Amygdala (tissue), 56 donors: ENCODE results near the gene HCCS.

ENCODE experiments used
- DNase-seq, 56 donors: peaks; one replicate each; lab custom pipeline; 2025; lab: John Stamatoyannopoulos, UW

Gene HCCS

DNA sequence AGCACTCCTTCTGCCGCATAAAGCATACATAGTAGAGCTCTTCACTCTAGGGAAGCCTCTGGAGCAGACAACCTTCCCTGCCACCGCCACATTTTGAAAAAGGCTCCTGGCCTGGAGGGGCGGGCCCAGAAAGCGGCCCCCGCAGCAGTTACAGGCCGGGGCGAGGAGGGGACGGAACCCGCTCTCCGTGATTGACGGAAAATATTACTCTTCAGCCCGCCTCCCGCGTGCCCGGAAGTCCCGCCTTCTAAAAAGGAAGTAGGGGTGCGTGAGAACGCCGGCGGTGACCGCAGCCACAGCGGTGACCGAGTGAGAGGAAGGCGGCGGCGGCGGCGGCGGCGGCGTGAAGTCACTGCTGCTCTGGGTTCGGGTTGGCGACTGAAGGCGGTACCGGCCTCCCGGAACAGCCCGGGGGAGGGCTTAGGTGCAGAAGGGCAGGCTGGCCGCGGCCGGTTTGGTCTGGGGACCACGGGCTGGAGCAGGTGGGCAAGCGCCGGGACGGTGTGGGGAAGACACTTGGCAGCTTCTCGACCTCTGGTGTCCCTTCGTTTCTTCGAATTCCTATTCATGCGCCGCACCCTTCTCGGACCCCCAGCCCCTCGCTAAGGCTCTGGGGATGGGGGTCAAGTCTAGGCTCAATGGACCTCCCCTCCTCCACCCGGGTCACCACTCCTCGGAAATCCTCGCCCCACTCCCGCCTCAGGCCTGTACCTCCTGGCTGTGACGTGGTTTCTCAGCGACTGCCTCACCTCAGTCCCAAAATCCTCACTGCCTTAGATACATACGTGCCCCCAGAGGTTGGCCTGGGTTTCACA, at the start of gene HCCS:
TSS of gene HCCS (plus strand) at position 296 of the 815 bp plus-strand sequence. CDS start 729 bp downstream, outside the sequence.
- peak in 55 of 56 donors; percentile 9 to 86 (median 60) for DNase-seq

DNA sequence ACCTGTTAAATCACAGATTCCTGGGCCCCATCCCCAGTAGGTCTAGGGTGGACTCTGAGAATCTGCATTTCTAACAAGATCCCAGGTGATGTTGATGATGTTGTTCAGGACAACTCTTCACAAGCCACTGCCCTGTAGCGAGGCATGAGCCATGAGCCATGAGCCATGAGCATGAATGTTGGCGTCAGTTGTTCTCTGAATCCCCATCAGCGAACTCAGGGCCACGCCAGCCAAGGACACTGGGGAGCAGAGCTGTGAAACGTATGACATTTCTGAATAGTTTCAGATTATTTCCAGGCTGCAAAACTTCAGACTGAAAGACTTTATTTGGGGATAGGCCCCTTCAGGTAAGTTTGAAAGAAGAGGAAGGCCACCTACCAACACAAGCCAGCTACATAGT, 46.9 kb upstream of the HCCS start:
- DNase-seq, result peak in 2 of 56 donors; percentile 0

DNA sequence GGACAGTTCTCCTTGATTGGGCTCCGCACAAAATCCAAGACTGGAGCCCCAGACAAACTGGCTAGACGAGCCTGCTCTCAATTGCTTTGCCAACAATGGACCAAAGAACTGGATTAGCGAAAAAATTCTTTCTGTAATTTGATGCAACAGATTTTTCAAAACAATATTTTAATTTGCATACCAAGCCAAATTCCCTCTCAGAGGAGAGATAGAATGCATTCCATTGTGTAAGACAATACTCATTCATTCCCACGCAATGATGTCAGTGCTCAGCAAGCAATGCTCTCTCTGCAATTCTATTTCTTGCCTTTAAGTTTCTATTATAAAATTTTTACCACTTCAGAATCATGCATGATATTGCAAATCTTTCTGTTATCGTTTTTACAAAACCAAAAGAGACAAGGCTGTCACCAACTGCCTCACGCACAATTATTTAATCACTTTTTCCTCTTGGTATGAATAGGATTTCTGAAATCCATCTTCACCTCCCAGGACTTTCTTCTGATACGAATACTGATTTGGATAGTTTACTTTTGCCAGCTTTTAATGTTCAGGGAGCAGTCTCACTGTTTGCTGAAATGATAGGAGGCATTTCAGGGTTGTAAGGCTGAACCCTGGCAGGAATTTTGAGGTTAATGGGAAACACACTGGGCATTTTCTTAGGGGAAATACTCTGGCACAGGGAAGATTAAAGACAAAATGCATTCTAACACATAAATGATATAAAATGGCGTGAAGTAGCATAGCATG, 46.1 kb upstream of the HCCS start:
- no peak for DNase-seq

DNA sequence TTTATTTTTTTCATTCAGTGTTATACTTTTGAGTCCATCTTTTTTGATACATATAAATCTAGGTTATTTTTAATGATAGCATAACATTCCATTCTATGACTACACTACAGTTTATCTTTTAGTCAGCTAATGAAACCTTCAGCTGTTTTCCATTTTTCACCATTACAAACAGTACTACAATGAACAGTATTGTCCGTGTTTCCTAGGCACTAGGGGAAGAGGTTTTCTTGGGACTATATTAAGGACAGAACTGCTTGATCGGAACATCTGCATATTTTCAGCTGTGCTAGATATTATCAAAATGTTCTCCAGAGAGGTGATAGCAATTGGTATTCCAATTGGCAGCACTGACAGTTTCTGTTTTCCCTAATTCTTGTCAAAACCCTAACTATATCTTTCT, 44.3 kb upstream of the HCCS start:
- no peak for DNase-seq

DNA sequence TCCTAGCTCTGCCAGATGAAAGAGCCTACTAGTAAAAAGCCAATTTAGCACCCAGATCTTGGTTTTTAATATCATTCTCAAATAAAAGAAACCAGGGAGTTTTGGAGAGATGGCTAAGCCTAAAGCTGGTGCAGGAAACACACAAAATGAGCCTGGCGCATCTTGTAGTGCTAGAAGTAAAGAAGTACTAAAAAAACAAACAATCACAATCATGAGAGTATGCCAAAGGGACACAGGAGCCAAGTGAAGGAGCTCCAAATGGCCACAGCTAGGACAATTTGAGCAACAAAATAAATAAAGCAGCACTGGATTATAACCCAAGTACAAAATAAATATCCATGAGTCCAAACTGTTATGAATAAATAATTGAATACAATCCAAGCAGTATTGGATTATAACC, 37.8 kb upstream of the HCCS start:
- DNase-seq, result no peak

DNA sequence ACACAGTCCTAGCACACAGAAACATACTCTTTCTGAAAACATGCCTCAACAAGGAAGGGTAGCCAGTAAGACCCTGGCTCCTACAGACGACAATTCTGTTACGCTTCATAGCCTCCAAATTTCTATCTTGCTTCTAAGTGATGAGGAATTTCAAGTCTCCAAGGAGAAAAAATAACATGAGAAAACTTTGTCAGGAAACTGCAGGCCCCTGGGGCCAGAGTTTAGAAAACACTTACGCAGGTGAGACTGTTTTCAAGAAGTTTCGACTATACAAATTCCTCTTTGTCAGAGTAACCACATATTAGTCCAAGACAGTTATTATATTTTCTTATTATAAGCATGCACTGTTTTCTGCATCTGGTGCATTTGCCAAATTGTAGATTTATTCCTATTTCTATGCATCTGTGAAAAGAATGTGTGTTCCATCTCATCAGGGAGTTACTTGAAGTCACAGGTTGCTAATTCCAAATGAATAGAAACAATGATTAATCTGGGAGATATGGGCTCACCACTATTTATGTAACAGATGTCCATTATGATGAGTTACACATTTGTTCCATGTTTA, 30.3 kb upstream of the HCCS start:
- no peak for DNase-seq

DNA sequence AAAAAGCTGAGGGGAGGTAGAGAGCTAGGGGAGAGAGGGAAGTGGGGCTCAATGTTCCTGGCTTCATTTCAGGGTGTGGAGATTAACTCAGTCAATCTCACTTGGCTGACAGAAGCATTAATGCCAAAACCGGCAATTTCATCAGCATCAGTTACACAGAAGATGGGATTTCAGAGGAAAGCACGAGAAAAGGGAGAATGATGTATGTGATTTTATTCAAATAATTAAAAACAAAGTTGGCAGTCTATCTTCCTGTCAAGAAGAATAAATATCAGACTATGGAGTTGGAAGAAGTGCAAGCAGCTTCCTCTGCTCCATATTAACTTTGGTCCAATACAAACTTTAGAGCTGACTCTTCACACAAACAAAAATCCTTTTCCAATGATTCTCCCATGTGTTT, 29.6 kb upstream of the HCCS start:
- no peak for DNase-seq

DNA sequence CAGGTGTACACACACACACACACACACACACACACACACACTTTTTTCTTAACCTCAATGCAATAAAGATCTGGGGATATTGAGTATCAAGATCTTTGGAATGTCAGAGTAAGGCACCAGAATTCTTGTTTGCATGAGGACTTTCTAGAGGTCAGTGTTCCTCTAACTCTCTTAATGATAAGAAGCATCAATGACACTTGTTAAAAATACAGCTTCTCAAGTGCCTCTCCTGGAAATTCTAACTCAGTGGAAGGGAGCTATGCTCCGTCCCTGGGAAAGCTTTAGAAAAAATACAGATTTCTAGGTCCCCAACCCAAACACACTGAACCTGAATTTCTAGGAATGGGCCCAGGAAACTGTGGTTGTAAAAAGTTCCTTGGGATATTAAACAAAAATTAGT, 25.8 kb upstream of the HCCS start:
- no peak for DNase-seq

DNA sequence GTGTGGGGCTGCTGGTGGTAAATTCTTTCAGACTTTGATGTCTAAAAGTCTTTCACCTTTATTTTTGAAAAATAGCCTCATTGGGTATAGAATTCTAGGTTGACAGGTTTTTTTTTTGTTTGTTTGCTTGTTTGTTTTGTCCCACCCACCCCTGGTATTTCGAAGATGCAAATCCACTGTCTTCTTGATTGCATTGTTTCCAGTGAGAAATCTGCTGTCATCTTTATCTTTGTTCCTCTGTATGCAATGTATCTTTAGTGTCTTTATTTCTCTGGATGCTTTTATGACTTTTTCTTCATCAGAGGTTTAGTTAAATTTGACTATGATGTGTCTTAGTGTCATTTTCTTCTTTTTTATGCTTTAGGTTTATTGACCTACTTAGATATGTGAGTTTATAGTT, 21.3 kb upstream of the HCCS start:
- DNase-seq, result no peak

DNA sequence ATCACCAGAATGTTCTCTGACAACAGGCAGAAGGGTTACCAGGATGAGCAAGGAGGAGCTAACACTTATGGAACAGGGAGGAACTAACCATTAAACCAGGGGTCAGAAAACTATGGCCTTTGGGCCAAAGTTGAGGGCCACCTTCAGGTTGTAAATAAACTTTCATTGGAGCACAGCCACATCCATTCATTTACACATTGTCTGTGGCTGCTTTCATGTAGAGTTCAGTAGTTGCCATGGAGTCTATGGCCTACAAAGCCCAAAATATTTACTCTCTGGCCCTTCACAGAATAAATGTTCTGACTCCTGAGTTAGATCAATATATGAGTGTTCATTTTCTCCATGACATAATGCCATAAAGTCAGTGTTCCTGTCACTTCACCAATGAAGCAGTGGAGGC, 13.2 kb upstream of the HCCS start:
- no peak for DNase-seq

DNA sequence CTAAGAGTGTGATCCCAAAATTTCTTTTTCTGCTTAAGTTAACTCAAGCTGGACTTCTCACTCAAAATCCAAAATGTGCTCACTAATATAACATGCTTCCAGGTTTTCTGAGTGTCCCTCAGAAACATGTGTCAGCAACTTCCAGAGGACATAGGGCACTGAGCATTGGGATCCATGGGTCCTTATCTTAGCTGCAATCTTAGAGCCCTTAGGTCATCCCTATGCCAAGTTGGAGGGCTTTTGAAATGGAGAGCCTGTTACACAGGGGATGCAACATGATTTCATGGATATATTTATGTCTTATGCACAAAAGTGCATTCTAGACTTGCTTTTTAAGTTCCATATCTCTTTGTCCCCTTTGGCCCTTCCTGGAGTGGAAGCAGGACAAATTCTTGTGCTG, 11.7 kb upstream of the HCCS start:
- DNase-seq, result no peak

DNA sequence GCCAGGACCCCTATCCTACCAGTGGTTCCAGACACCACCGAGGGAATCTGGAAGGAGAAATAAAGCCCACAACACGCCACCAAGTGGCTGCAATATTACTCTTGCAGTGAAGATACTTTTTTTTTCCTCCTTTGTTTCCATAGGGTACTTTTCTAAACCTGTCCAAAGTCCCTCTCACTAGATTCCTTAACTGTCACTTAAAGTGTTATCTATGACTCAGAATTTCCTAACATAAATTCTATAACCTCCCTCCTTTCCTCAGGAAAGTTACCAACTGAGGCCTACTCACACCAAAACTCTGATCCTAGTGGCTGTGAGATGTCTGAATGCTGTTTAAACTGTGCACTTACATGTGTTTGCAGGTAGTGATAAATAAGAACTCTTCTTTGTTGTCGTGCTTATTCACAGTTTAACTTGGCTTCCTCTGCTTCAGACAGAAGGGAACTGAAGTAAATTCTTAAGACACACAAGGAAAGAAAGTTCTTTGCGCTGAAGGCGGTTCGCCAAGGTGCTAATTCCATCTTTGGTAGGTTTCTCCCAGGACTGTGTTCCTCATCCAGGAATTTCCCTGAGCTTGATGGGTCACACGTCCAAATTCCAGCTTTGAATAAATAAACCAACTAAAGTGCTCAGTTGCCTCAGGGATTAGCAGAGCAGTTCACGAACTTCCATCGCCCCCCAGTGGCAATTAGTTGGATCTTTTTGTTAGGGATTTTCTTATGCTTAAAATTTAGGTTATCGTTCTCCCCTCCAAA, 10.7 kb upstream of the HCCS start:
- DNase-seq, result peak in 24 of 56 donors; percentile 0 to 59 (median 2)

DNA sequence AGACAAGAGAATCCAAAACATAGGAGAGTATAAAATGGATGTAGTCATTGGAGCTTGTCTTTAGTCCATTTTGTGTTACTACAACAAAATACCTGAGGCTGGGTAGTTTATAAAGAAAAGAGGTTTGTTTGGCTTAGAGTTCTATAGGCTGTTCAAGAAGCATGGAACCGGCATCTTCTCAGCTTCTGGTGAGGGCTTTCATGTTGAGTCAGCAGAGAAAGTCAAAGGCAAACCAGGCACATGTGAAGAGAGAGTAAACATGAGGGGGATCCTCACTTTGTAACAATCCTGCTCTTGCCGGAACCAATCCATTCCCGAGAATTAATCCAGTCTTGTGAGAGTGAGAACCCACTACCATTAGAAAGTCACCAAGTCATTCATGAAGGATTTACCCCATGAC, 8.1 kb upstream of the HCCS start:
- DNase-seq, result no peak

DNA sequence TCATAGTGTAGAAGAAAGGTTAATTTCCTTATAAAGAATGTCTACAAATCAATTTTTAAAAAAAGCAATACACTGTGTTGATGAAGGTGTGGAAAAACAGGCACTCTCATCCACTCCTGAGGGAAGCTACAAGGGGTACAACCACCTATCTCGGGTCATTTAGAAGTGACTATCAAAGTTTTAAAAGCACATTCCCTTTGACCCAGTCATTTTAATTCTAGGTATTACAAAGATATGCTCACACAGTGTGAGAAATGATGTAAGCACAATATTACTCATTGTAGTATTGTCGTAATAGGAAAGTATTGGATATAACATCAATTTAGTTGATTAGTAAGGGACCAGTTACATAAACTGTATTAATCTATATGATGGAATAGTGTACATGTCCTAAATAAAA, 7.4 kb upstream of the HCCS start:
- no peak for DNase-seq

DNA sequence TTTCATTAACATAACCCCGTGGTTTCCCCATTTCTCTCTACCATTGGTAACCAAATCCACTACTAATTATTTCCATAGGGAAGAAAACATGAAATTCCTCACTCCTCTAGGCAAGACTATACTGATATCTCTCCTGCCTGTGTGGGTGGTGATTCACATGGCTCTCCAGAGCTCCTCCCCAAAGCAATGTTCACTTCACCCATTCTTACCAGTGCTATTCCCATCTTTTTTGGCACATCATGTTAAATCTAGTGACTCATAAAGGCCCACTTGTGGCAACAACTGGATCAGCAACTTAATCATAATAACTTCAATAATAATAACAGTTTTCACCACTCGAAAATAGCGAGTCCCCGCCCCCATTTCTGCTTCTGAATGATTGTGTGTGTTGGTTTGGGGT, 6.1 kb upstream of the HCCS start:
- DNase-seq, result no peak

DNA sequence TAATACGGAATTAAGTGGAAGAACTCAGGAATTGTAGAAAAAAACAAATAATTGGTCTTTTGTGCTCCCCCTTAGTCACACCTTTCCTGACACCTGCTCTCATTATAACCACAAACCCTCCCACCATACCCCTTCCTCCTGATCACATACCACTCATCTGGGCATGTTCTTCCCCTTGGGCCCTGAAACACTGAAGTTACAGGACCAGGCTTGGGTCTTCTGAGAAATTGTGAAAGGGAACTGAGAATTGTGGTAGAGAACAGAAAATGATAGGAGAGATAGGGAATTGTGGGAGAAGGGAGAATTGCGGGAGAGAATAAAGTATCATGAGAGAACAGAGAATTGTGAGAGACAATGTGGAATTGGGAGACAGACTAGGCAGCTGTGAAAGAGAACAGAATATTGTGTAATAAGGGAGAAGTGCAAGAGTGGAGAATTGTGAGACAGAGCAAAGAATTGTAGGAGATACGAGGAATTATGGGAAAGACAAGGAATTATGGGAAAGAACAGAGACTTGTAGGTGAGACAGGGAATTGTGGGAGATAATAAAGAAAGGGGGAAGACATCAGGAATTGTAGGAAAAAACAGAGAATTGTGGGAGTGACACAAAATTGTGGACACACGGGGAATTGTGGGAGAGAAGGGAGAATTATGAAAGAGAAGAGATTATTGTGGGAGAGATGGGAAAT, 2.7 kb upstream of the HCCS start:
- DNase-seq, result no peak

DNA sequence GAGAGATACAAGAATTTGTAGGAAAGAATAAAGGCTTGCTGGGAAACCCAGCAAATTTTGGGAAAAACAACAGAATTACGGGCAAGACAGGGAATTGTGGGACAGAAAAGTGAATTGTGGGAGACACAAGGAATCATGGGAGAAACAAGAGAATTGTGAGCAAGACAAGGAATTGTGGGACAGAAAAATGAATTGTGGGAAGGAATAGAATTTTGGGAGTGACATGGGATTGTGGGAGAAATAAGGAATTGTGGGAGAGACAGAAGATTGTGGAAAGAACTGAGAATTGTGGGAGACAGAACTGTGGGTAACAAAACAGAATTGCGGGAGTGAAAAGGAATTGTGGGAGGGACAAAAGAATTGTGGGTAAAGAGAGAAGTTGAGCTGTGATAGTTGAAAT, 1.2 kb upstream of the HCCS start:
- DNase-seq, result no peak

DNA sequence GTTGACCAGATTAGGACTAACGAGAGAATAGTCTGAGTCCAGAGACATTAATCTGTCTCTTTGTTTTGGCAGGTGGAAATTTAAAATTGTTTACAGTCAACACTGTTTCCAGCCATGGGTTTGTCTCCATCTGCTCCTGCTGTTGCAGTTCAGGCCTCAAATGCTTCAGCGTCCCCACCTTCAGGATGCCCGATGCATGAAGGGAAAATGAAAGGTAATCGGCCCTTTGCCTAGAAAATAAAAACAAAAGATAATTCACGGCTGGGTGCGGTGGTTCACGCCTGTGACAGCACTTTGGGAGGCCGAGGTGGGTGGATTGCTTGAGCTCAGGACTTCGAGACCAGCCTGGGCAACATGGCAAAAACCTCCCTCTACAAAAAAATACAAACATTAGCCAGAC, 815 bp downstream of the HCCS start:
- no peak for DNase-seq

DNA sequence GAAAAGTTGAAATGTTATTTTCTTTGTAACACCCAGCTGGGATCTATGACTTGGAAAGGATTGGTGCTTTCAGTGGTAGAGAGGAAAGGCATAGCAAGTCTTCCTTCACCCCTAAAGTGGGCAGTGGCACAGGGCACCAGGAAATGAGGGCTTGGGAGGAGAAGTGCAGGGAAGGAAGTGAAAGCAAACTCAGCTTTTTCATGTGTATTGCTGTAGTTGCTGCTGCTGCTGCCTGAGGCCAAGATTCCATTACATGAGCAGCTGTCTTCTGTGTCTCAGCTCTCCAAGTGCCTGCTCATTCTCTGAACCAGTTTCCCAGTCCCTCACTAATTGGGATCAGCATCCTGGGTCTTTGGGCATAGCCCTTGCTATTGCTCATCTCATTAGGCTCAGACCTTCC, 2.6 kb downstream of the HCCS start:
- peak in 6 of 56 donors; percentile 1 to 7 (median 2) for DNase-seq

DNA sequence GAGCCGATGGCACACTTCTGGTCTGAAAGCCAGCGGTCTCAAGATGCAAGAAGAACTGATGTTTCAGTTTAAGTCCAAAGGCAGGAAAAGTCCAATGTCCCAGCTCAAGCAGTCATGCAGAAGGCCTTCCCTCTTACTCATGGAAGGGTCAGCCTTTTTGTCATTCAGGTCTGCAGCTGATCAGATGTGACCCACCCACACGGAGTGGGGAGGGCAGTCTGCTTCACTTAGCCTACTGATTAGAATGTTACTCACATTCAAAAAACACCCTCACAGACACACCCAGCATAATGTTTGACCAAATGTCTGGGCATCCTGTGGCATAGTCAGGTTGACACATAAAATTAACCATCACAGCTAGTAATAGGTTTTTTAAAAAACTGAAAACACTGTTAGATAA, 6.6 kb downstream of the HCCS start:
- no peak for DNase-seq
